ENCODE data around the gene KLHL26.

The KLHL26 gene, protein sequence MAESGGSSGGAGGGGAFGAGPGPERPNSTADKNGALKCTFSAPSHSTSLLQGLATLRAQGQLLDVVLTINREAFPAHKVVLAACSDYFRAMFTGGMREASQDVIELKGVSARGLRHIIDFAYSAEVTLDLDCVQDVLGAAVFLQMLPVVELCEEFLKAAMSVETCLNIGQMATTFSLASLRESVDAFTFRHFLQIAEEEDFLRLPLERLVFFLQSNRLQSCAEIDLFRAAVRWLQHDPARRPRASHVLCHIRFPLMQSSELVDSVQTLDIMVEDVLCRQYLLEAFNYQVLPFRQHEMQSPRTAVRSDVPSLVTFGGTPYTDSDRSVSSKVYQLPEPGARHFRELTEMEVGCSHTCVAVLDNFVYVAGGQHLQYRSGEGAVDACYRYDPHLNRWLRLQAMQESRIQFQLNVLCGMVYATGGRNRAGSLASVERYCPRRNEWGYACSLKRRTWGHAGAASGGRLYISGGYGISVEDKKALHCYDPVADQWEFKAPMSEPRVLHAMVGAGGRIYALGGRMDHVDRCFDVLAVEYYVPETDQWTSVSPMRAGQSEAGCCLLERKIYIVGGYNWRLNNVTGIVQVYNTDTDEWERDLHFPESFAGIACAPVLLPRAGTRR

GRCh38 chr19:18636969-18637629 is at the start of gene KLHL26:
KLHL26 (plus strand) TSS chr19:18637028; CDS start chr19:18637055, 27 bp downstream.
- peak within 1 kb of the TSS; percentile 74 for H3K27ac ChIP-seq
- TF ChIP-seq ZFX (IDR thresholded peaks at IDR 0.05; ENCODE audit: borderline replicate concordance) = no peak
- TF ChIP-seq, protein P1, sequence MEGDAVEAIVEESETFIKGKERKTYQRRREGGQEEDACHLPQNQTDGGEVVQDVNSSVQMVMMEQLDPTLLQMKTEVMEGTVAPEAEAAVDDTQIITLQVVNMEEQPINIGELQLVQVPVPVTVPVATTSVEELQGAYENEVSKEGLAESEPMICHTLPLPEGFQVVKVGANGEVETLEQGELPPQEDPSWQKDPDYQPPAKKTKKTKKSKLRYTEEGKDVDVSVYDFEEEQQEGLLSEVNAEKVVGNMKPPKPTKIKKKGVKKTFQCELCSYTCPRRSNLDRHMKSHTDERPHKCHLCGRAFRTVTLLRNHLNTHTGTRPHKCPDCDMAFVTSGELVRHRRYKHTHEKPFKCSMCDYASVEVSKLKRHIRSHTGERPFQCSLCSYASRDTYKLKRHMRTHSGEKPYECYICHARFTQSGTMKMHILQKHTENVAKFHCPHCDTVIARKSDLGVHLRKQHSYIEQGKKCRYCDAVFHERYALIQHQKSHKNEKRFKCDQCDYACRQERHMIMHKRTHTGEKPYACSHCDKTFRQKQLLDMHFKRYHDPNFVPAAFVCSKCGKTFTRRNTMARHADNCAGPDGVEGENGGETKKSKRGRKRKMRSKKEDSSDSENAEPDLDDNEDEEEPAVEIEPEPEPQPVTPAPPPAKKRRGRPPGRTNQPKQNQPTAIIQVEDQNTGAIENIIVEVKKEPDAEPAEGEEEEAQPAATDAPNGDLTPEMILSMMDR (IDR thresholded peaks at IDR 0.05) = no peak

DNA sequence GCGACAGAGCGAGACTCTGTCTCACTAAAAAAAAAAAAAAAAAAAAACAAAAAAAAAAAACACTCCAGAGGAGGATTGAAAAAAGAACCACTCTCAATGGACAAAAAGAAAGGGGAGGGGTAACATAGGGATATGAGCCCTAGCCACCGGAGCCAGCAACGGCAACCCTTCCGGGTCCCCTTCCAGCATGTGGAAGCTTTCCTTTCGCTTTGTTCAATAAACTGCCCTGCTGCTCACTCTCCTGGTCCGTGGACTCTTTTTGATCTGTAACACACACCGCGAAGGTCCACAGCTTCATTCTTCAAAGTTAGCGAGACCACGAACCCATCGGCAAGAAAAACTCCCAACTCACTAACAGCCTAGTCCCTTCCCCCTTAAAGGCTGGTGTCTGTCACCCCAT is 49.3 kb upstream of the KLHL26 start:
- TF ChIP-seq ZFX (IDR thresholded peaks at IDR 0.05; ENCODE audit: borderline replicate concordance) = no peak
- TF ChIP-seq, protein P1 (IDR thresholded peaks at IDR 0.05) = no peak
- H3K27ac ChIP-seq = no peak overlapping the region

- H3K27ac ChIP-seq = peak overlapping the region; percentile 91
- no peak for TF ChIP-seq ZFX (IDR thresholded peaks at IDR 0.05; ENCODE audit: borderline replicate concordance)
- TF ChIP-seq, protein P1 (IDR thresholded peaks at IDR 0.05) = no peak
These were observed 48.7 kb upstream of the KLHL26 start for GRCh38 chr19:18587962-18588610.

DNA sequence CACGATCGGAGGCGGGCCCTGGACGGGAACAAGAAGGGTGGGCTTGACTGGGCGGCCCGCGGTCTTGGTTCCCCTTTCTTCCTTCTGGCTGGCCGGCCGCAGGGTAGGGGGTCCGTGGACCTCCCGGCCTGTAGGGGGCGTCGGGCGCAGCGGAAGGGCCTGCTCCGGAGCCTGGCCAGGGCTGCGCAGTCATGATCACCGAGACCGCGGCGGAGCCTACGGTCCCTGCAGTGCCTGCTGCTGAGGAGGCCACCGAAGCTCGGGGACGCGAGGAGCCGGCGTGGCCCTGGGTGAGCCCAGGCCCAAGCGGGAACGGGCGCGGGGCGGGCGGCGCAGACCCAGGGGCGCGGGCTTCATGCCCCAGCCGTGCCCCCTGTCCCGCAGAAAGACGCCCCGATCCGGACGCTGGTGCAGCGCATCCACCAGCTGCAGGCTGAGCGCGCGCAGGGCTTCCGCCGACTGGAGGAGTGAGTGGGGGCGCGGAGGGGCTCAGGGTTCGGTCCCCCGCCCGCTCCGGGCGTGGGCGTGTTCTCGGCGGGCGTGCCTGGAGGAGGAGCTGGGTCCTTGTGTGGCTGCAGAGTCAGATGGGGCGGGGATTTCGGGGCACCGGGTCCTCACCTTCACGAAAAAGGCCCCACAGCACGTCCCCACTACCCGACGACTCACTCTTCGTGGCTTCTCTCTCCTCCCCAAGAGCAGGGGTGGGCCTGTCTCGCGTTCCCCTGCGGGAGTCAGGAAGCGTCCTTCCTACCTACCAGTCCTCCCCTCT is 48.0 kb upstream of the KLHL26 start, which contains the start of gene REX1BD:
Gene REX1BD (plus strand): TSS at position 188 of the 769 bp plus-strand sequence. CDS start 4 bp downstream, at position 192.
- TF ChIP-seq ZFX (IDR thresholded peaks at IDR 0.05; ENCODE audit: borderline replicate concordance) = no peak
- TF ChIP-seq, protein P1 (IDR thresholded peaks at IDR 0.05) = peak; percentile 97
- peak within 1 kb of the TSS; percentile 91 for H3K27ac ChIP-seq

DNA sequence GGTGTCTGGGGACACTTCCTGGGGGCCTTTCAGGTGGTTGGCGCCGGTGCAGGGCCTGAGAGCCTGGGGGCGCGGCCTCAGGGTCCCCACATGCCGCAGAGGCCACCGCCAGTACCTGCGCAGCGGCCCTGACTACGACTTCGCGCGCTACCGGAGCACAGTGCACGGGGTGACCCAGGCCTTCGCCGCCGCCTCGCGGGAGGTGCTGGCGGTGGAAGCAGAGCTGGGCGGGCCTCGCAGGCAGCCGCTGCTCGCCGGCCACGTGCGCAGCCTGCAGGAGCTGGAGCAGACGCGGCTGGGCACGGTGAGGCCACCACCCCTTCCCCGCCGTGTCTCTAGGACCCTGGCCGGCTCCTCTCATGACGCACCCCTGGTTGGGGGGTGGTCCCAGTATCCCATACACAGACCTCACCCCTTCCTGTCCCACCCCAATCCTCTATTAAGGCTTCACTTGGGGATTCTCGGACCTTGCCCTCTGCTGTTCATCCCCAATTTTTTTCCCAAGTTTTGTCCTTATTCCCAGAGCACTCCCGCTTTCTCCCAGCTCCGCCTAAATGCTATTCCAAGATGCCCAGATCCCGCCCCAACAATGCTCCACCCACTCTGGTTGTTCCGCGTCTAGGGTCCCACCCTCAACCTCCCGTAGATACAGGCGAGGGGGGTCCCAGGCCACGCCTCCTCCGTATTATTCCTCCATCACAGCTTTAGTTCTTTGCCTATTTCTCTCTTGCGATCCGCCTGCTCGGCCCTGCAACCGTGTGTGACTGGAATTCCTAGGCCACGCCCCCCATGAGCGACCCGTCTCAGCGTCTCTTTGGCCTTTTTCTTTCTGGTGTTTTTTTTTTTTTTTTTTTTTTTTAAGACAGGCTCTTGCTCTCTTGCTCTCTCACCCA is 47.2 kb upstream of the KLHL26 start:
- peak overlapping the region; percentile 91 for H3K27ac ChIP-seq
- no peak for TF ChIP-seq ZFX (IDR thresholded peaks at IDR 0.05; ENCODE audit: borderline replicate concordance)
- TF ChIP-seq, protein P1 (IDR thresholded peaks at IDR 0.05) = no peak
